ENCODE results near the gene EPN2.

- TF ChIP-seq CTCF (conservative IDR thresholded peaks at IDR 0.05; ENCODE audit: low read length) (no peak), EZH2phosphoT487 (IDR thresholded peaks at IDR 0.05; ENCODE audit: borderline replicate concordance, low read depth, low read length) (no peak)
These were observed 82.8 kb downstream of the EPN2 start for GRCh38 chr17:19319771-19320505.

All from OCI-LY7 (cell line).